GM12873 (cell line): ENCODE results near the gene TTLL5.

ENCODE experiments used
- TF ChIP-seq, protein P1 (sequence below): IDR thresholded peaks from 2 replicates; pipeline ENCODE4 v1.5.1; 2012; ENCODE audit warnings: low read depth, mild to moderate bottlenecking, moderate library complexity, low read length, control low read depth; ENCODE audit not compliant: insufficient read depth; ENCODE audit errors: missing control alignments

The TTLL5 gene

DNA sequence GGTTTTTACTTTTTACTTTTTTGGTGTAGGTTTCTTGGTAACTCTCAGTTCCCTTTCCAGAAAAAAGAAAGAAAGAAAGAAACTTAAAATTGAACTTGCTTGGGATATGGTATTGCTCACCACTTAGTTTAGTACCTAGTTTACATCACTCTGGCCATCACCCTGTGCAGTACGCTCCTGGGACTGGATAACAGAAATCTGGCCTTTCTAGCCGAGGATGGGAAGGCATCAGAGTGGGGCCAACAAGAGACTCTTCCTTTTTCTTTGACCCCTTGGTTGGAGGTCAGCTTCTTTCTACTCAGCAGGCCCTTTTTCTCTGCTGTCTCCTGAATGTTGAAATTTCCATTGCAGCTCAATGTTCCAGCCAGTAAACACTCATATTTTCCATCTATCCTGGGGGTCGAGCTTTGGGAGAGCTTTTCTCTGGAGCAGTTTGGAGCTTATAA is 164.1 kb downstream of the TTLL5 start:
- TF ChIP-seq, protein P1, sequence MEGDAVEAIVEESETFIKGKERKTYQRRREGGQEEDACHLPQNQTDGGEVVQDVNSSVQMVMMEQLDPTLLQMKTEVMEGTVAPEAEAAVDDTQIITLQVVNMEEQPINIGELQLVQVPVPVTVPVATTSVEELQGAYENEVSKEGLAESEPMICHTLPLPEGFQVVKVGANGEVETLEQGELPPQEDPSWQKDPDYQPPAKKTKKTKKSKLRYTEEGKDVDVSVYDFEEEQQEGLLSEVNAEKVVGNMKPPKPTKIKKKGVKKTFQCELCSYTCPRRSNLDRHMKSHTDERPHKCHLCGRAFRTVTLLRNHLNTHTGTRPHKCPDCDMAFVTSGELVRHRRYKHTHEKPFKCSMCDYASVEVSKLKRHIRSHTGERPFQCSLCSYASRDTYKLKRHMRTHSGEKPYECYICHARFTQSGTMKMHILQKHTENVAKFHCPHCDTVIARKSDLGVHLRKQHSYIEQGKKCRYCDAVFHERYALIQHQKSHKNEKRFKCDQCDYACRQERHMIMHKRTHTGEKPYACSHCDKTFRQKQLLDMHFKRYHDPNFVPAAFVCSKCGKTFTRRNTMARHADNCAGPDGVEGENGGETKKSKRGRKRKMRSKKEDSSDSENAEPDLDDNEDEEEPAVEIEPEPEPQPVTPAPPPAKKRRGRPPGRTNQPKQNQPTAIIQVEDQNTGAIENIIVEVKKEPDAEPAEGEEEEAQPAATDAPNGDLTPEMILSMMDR = no peak

DNA sequence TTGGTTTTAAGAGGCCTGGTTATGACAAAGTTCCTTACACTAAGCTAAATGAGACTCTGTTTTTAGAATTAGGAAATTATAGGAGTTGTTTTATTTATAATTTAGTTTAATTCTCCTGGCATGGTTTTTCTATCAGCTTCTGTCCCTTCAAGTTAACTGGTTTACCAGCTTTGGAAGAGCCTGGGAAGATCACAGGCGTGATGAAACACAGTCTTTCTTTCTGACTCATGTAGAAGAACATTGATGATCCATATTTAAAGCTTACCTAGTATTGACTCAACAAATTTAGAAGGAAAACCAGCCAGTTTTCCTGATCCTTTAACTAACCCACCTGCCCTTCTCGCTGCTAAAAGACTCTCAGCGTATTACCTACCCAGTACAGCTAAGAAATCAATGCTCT is 165.6 kb downstream of the TTLL5 start:
- TF ChIP-seq, protein P1 = no peak

- TF ChIP-seq, protein P1 = no peak
Observed at GRCh38 chr14:75827331-75827730, 166.3 kb downstream of the TTLL5 start.

DNA sequence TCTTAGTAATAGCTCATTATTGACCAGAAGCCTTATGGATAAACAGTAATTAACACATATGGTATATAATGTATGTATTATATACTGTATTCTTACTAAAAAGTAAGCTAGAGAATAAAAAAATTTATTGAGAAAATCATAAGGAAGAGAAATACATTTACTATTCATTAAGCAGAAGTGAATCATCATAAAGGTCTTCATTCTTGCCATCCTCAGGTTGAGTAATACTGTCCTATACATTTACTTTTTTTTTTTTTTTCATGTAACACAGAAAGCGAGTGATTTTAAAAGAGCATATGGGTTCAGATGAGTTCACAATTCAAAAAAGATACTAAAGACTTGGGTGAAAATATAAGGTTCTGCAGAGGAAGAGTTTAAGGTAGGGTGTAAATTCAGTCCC is 168.3 kb downstream of the TTLL5 start:
- TF ChIP-seq, protein P1 = no peak

DNA sequence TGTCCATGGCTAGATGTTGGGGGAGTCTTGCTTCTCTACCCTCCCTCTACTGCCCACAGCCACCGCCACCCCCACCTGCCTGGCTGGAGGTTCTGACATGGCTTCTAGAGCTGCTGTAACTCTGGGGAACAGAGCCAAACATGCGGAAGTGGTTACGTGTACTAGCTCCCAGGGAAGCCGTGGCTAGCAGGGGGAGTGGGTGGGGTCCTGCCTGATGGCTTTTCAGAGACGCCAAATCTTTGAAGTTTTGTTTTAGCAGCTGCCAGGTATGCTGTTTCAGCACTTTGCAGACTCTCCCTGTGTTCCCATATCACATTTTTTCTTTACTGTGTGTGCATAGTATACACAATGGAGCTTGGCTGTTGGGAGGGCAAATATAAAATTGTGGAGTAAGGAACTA is 170.4 kb downstream of the TTLL5 start:
- TF ChIP-seq, protein P1 = no peak

DNA sequence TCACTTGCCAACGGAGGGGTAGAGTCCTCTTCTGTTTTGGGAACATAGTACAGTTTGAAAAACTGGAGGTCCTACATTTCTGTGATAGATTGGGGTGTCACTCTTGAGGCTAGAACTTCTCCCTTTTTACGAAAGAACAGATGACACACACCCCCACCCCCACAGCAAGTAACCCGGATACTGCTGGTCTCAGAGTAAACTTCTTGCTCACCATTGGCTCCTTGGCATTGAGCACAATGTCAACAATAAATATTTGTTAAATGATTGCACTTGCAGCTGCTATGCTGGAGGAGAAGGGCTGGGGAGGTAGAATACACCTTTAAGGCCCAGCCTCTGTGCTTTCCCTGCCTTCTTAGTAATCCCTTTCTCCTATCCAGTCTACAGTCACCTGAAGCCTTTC is 170.9 kb downstream of the TTLL5 start:
- TF ChIP-seq, protein P1 = no peak

- TF ChIP-seq, protein P1 = no peak
Observed at GRCh38 chr14:75832621-75833297, 171.7 kb downstream of the TTLL5 start.
